DMS53 (cell line): Measurements from ENCODE around the gene C9orf50.
"Not testable (repeated sequence)": the region's sequence is repeated elsewhere in the genome, so short reads cannot be mapped to it uniquely, and the experiment has no call there.

ENCODE experiments used
- DNase-seq: peaks from one replicate; lab custom pipeline; 2025; lab: John Stamatoyannopoulos, UW

C9orf50 gene

GRCh38 chr9:129620669-129621295 lies at the start of gene C9orf50:
C9orf50 (minus strand) TSS chr9:129621101; CDS start chr9:129620574, 527 bp downstream.
- peak; percentile 49 for DNase-seq

GRCh38 chr9:129669946-129670345 lies 49.0 kb upstream of the C9orf50 start:
- DNase-seq: no peak

- DNase-seq: no peak
Observed at GRCh38 chr9:129669141-129669718, 48.3 kb upstream of the C9orf50 start.

GRCh38 chr9:129667850-129668249 lies 46.9 kb upstream of the C9orf50 start:
- DNase-seq: no peak

- DNase-seq: no peak
Observed at GRCh38 chr9:129667378-129667777, 46.5 kb upstream of the C9orf50 start.

- no peak for DNase-seq
Observed at GRCh38 chr9:129666575-129666974, 45.7 kb upstream of the C9orf50 start.

GRCh38 chr9:129665814-129666520 lies 45.1 kb upstream of the C9orf50 start:
- DNase-seq: no peak

GRCh38 chr9:129665389-129665775 lies 44.5 kb upstream of the C9orf50 start, which contains the start of gene PRRX2:
PRRX2 (plus strand) TSS chr9:129665647; CDS start chr9:129665868, 221 bp downstream.
- peak; percentile 30 for DNase-seq

GRCh38 chr9:129664746-129665388 lies 44.0 kb upstream of the C9orf50 start:
- DNase-seq: peak; percentile 28

GRCh38 chr9:129662239-129662638 lies 41.3 kb upstream of the C9orf50 start:
- not testable (repeated sequence) for DNase-seq

- DNase-seq: no peak
Observed at GRCh38 chr9:129661029-129661428, 40.1 kb upstream of the C9orf50 start.

GRCh38 chr9:129656795-129657390 lies 36.0 kb upstream of the C9orf50 start:
- peak; percentile 78 for DNase-seq

GRCh38 chr9:129655696-129656095 lies 34.8 kb upstream of the C9orf50 start:
- no peak for DNase-seq

GRCh38 chr9:129655154-129655553 lies 34.3 kb upstream of the C9orf50 start:
- no peak for DNase-seq

- no peak for DNase-seq
Observed at GRCh38 chr9:129654554-129655040, 33.7 kb upstream of the C9orf50 start.

GRCh38 chr9:129653823-129654553 lies 33.1 kb upstream of the C9orf50 start:
- DNase-seq: no peak

GRCh38 chr9:129650680-129651235 lies 29.9 kb upstream of the C9orf50 start:
- no peak for DNase-seq

- no peak for DNase-seq
Observed at GRCh38 chr9:129649726-129650679, 29.1 kb upstream of the C9orf50 start.

GRCh38 chr9:129648764-129649115 lies 27.8 kb upstream of the C9orf50 start:
- DNase-seq: no peak
